Activated CD8-positive, alpha-beta memory T cell treated with anti-CD3 and anti-CD28 coated beads, Interleukin-2, amount 50 U/mL, for 4 hours (primary cell): ENCODE data around the gene EAPP.
"Not testable (repeated sequence)": the region's sequence is repeated elsewhere in the genome, so short reads cannot be mapped to it uniquely, and the experiment has no call there.

Experiments
- DNase-seq: peaks from one replicate; pipeline ENCODE4 v3.0.0-alpha.2; 2020

EAPP gene

DNA sequence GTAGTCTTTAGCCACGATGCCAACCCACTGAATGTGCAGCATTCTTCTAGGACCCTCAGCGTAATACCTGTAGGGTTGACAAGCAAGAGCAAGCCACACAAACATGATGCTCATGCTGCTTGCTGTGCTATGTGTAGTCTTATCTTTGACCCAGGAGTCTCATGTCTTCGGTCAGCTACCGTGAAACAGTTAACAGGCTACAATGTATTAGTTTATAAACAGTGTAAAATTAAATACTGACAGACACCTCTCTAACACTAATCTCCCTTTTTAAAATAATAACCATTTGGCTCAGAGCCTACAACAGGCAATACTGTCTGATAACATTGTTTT lies 1.9 kb downstream of the EAPP start:
- DNase-seq, result no peak

DNA sequence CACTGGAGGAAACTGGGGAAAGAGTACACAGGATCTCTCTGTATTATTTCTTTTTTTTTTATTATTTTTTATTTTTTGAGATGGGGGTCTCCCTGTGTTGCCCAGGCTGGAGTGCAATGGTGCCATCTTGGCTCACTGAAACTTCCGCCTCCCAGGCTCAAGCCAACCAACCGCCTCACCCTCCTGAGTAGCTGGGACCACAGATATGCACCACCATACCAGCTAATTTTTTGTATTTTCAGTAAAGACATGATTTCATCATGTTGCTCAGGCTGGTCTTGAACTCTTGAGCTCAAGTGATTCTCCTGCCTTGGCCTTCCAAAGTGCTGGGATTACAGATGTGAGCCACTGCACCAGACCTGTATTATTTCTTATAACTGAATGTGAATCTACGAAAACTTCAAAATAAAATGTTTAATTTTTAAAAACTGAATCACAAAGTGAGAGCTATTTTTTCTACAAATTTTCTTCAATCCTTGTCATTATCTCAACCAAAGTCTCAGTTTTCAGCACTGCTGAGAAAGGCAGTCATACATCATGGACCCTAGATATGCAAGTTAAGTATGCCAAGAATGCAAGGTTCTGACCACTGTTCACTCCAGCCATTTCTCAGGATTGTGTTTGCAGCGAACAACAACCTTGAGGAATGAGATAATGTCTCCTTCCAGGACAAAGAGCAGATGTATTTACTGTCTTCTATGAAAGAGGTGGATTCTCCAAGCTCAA lies 2.4 kb downstream of the EAPP start:
- no peak for DNase-seq

DNA sequence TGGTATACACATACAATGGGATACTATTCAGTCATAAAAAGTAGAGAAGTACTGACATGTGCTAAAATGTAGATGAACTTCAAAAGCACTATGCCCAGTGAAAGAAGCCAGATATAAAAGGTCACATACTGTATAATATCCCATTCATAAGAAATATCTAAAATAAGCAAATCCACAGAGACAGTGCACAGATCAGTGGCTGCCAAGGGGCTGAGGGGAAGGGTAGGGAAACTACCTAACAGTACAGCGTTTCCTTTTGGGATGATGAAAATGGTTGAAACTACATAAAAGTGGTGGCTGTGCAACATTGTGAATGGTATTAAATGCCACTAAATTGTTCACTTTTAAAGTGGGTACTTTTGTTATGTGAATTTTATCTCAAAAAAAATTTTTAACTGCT lies 11.9 kb downstream of the EAPP start:
- DNase-seq, result no peak

DNA sequence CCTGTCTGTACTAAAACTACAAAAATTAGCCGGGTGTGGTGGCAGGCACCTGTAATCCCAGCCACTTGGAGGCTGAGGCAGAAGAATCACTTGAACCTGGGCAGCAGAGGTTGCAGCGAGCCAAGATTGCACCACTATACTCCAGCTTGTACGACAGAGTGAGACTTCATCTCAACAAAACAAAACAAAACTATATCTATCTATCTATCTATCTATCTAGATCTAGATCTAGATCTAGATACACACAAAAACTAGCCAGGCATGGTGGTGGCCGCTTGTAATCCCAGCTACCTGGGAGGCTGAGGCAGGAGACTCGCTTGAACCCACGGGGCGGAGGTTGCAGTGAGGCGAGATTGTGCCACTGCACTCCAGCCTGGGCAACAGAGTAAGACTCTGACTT lies 15.3 kb downstream of the EAPP start:
- DNase-seq, result not testable (repeated sequence)

DNA sequence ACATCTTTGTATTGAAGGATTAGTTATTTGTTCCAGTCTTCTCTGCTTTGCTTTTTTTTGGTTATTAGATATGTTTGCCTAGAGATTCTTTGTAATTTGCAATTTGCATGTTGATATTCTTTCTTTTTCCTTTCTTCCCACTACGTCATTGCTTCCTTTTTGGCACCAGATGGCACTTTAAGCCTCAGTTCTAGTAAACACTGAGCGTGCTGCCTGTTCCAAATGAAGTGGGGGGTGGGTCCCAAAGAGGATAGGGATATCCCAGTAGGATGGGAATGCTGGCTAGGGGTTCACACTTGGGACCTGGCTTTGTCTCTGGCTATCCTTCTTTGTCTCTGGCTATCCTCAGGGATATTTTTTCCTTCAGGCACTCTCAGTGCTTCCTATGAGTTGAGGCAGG lies 17.0 kb downstream of the EAPP start:
- DNase-seq, result no peak

DNA sequence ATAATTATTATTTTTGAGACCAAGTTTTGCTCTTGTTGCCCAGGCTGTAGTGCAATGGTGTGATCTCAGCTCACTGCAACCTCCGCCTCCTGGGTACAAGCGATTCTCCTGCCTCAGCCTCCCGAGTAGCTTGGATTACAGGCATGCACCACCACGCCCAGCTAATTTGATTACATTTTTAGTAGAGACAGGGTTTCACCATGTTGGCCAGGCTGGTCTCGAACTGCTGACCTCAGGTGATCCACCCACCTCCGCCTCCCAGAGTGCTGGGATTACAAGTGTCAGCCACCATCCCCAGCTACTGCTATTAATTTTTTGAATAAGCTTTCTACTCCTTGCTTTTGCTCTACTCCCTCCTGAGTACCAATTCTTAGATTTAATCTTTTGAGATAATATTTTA lies 18.4 kb downstream of the EAPP start:
- not testable (repeated sequence) for DNase-seq

DNA sequence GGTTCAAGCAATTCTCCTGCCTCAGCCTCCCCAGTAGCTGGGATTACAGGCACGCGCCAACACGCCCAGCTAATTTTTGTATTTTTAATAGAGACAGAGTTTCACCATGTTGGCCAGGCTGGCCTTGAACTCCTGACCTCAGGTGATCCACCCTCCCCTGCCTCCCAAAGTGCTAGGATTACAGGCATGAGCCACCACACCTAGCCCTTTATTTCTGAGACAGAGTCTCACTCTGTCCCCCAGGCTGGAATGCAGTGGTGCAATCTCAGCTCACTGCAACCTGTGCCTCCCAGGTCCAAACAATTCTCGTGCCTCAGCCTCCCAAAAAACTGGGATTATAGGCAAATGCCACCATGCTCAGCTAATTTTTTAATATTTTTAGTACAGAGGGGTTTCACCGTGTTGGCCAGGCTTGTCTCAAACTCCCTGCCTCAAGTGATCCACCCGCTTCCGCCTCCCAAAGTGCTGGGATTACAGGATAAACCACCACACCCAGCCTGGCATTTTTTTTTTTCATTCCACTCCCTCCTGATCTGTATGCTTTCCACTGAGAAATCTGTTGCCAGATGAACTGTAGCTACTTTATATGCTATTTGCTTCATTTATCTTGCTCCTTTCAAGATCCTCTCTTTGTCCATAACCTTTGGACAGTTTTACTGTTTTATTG lies 19.1 kb downstream of the EAPP start:
- not testable (repeated sequence) for DNase-seq

DNA sequence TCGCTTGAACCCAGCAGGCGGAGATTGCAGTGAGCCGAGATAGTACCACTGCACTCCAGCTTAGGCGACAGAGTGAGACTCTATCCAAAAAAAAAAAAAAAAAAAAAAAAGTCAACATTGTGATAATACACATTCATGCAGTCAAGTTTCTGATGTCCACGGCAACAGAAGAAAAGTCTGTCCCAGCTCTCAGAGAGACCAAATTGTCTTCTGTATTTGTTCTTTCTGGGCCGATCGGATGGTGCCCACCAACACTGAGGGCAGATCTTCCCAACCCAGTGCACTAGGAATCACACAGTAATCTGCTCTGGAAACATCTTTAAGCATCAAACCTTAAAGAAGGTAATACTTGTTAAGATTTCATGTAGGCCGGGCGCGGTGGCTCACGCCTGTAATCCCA lies 31.6 kb downstream of the EAPP start:
- no peak for DNase-seq

DNA sequence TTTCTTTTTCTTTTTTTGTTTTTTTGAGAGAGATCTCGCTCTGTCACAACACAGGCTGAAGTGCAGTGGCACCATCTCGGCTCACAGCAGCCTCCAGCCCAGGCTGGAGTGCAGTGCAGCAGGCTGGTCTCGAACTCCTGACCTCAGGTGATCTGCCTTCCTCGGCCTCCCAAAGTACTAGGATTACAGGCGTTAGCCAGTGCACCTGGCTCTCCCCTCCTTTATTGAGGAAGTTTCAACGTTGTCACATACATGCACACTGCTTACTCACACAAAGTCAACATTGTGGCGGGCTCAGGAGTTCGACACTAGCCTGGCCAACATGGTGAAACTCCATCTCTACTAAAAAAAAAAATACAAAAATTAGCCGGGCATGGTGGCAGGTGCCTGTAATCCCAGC lies 32.0 kb downstream of the EAPP start:
- DNase-seq, result no peak

DNA sequence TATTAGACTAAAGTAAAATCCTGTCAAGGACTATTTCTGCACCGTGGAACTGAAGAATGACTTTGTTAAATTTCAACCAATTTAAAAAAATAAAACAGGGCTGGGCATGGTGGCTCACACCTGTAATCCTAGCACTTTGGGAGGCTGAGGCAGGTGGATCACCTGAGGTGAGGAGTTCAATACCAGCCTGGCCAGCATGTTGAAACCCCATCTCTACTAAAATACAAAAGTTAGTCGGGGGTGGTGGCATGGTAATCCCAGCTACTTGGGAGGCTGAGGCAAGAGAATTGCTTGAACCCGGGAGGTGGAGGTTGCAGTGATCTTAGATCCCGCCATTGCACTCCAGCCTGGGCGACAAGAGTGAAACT lies 34.4 kb downstream of the EAPP start:
- not testable (repeated sequence) for DNase-seq

DNA sequence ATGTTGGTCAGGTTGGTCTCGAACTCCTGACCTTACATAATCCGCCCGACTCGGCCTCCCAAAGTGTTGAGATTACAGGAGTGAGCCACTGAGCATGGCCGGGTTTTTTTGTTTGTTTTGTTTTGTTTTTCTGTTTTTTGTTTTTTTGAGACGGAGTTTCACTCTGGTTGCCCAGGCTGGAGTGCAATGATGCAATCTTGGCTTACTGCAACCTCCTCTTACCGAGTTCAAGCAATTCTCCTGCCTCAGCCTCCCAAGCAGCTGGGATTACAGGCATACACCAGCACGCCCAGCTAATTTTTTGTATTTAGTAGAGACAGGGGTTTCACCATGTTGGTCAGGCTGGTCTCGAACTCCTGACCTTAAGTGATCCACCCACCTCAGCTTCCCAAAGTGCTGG lies 35.5 kb downstream of the EAPP start:
- DNase-seq, result not testable (repeated sequence)

DNA sequence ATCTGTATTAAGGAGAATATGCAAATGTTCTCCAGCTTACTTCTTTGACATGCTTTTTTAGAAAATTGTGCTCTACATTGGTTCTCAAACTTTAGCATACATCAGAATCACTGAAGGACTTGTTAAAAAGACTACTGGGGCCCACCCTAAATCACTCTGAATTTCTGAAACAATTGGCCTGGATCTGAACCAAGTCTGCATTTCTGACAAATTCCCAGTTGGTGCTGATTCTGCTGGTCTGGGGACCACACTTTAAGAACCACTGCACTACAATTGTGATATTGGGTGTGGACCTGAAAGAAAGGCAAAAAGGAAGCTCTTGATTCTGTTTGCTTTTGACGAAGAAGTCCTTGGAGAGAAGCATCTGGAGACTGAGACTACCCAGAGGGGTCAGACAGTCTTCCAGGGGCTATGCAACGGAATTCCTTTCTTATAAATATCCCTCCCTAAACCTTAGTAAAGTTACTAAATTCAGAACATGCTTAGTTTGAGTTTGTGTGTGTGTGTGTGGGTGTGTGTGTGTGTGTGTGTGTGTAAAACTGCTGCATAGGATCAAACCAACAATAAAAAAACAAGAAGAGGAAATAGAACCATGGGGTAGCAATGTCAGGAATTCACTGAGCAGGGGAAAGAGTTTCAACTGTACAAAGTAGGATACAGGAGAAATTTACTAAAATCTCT lies 36.8 kb downstream of the EAPP start:
- DNase-seq, result no peak

DNA sequence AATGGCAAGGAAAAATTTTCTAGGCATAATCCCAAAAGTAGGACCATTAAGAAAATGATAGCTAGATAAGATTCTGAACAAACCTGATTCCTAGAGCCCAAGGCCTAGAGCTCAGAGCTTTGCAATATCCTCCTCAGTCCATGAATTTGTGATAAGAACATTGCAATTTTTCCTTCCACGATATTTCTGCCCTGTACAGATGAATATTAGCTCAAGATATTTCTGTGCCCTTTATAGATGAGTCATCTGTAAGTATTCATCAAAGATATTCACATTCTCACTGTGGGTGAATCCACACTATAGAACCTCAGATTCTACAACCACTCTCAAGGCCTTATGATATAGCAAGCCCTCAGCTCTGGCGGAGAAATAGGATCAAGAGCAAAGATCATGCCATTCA lies 37.5 kb downstream of the EAPP start:
- no peak for DNase-seq

DNA sequence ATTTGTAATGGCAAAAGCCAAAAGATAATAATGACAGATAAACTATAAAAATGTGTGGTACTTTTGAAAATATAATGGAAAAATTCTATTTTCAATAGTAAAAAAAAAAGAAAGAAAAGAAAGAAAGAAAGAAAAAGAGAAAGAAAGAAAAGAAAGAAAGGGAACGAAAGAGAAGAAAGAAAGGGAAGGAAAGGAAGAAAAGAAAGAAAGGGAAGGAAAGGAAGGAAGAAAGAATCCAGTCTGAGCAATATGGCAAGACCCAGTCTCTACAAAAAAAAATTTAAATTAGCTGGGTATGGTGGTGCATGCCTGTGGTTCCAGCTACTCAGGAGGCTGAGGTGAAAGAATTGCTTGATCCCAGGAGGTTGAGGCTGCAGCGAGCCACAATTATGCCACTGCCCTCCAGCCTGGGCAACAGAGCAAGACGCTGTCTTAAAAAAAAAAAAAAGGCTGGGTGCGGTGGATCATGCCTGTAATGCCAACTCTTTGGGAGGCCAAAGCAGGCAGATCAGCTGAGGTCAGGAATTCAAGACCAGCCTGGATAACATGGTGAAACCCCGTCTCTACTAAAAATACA lies 38.4 kb downstream of the EAPP start:
- no peak for DNase-seq

DNA sequence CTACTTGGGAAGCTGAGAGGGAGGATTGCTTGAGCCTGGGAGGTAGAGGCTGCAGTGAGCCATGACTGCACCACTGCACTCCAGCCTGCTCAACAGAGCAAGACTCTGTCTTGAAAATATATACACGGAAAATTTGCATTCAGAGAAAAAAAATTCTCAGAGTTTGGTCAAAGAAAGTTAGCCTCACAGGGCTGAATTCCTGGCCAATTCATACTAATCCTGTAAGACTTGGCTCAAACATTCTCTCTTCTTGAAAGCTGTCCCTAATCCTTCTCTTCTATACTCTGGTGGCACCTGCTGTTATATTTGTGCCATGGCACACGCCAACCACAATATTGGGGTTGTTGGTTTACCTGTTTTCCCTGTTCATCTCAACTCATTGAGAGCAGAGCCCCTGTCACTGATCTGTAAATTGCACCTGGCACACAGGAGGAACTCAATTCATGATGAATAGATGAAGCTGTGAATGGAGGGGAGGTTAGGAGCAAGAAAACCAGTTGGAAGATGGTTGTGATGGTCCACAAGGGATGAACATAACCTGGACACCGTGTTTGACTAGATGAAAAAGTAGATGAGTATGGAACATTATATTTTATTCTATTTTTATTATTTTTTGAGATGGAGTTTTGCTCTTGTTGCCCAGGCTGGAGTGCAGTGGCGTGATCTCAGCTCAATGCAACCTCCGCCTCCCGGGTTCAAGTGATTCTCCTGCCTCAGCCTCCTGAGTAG lies 40.7 kb downstream of the EAPP start:
- DNase-seq, result no peak

DNA sequence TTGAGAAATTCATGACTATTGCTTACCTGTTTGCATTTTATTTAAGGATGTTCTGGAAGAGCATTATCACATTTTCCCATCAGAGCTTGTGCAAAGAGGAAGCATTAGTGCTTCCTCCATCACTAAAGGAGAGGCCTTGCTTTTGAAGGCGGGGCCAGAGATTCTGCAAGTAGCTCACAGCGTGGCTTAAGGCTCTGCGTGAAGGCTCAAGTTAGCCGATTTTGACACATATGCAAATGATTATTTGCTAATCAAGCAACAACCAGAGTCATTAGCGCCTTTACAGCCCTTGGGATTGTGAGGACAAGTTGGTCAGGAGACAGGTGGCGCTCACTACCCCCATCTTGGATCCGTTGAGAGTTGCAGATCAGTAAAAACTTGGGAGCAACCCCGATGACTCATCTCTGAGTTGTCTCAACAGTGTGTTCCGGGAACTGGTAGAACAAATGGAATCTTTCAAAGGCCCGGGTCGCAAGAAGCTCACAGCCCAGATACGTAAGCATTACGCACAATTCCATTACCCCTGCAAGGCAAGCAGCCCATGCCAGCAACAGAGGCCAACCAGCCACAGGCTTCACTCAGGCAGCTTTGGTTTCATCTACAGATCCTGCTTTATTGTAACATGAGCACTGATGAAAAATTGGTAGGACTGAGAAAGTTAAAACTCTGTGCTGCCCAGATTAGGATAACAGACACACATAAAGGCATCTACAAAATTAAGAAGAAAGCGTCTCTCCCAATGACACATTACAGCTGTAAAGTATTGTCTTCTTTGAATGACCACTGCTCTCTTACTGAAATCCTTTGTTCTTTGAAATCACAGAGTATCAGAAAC lies 42.6 kb downstream of the EAPP start:
- no peak for DNase-seq

DNA sequence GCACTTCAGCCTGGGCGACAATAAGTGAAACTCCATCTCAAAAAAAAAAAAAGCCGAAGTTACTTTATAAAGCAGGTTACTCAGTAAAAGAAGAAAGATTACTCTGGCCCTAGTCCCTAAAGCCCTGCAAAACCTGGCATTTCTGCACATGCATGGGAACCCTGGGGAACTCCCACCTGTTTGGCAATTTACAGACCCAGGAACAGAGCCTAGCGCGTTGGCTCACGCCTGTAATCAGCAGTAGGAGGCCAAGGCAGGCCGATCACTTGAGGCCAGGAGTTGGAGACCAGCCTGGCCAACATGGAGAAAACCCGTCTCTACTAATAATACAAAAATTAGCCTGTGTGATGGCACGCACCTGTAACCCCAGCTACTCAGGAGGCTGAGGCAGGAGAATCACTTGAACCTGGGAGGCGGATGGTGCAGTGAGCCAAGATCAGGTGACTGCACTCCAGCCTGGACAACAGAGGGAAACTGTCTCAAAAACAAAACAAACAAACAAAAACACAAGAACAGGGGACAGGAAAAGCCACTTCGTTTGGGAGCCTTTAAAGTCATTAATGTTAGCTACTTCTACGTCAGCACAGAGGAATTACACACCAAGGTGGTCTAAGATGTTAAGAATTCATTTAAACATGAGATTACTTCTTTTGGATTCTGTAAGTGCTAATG lies 43.4 kb downstream of the EAPP start:
- DNase-seq, result no peak

DNA sequence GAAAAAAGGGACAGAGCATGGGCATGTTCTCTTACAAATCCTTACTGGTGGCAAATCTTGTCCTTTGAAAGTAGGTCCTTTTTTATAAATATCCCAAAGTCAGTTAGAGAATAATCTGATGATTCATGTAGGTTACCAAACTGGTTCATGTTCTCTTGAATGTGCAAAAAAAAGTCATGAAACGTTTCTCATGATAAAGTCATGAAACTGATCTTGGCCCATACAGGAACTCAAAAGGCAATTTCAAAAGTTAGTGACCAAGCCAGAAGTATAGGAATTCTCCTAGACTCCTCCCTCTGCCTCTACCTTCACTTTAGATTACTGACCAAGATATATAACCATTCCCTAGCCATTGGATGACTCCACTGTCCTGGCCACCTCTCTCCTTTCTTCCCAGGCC lies 50.2 kb downstream of the EAPP start:
- DNase-seq, result no peak

DNA sequence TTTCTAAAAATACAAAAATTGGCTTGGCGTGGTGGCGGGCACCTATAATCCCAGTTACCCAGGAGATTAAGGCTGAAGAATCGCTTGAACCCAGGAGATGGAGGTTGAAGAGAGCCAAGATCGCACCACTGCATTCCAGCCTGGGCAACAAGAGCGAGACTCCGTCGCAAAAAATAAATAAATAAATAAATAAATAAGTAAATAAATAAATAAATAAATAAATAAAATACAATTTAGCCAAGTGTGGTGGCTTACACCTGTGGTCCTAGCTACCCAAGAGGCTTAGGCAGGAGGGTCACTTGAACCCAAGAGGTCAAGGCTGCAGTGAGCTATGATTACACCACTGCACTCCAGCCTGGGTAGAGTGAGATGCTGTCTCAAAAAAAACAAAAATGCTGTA lies 51.0 kb downstream of the EAPP start:
- no peak for DNase-seq

DNA sequence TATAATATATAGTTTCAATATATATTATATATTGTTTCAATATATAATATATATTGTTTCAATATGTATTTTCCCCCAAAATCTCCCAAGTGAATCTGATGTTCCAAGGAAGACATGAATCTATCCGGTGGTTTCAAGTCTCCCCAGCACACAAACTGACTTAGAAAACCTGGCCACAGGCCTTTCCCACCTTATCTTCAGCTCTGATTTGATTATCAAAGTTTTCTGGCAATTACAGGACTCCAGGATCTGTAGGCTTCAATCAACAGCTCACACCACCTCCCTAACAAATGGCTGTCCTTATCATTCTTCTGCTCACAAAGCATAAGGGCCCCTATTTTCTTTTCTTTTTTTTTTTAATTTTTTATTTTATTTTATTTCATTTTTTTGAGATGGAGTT lies 54.8 kb downstream of the EAPP start:
- DNase-seq, result no peak

DNA sequence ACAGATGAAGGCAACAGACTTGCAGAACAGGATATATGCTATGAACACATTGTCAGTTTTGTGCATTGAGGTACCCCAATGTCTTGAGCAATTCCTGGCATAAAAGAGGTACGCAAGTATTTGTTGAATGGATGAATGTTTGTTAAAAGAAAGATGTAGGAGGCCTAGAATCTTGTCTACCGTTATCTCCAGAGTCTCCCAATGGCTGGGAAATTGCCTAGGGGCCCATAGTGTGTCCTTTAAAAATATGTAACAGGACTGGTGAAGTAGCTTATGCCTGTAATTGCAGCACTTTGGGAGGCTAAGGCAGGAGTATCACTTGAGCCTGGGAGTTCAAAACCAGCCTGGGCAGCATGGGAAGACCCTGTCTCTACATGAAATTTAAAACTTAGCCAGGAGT lies 57.0 kb downstream of the EAPP start:
- no peak for DNase-seq

DNA sequence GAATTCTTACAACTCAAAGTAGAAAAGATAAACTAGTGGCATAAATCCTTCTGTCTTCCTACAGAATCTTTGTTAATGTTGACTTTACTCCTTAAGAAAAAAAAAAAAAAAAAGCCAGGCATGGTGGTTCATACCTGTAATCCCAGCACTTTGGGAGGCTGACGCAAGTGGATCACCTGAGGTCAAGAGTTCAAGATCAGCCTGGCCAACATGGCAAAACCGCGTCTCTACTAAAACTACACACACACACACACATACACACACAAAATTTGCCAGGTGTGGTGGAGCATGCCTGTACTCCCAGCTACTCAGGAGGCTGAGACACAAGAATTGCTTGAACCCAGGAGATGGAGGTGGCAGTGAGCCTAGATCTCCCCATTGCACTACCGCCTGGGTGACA lies 59.8 kb downstream of the EAPP start:
- no peak for DNase-seq
